Activated CD4-positive, alpha-beta T cell treated with anti-CD3 and anti-CD28 coated beads, Interleukin-2, amount 10 ng/mL, durations not matched to agents 24 days and 14 days (primary cell): ENCODE data around the gene AQP1. TPM values are rescaled to one million over a fixed set of nuclear protein-coding genes. Genes with fewer than 3 reads are reported as not detected.

Experiments used
- DNase-seq: peaks from one replicate; pipeline ENCODE4 v3.0.0; 2022
- H3K27ac Mint-ChIP-seq: one replicate; pipeline ENCODE4 v1.8.0; 2022; ENCODE audit warnings: mild to moderate bottlenecking, mixed read lengths
- H3K27me3 Mint-ChIP-seq: one replicate; pipeline ENCODE4 v1.8.0; 2022; ENCODE audit warnings: mixed read lengths
- H3K36me3 Mint-ChIP-seq: one replicate; pipeline ENCODE4 v1.8.0; 2022; ENCODE audit warnings: low read depth, mild to moderate bottlenecking, mixed read lengths
- H3K4me1 Mint-ChIP-seq: one replicate; pipeline ENCODE4 v1.8.0; 2021; ENCODE audit warnings: mixed read lengths
- H3K4me3 Mint-ChIP-seq: one replicate; pipeline ENCODE4 v1.8.0; 2022; ENCODE audit warnings: mild to moderate bottlenecking, moderate library complexity, mixed read lengths
- H3K9me3 Mint-ChIP-seq: one replicate; pipeline ENCODE4 v1.8.0; 2021; ENCODE audit warnings: mixed read lengths
- intact Hi-C: fragments of 100-400 bp; cut with micrococcal nuclease; formaldehyde crosslinking; loops from one replicate; pipeline ENCODE4 v1.15.1; 2023
- total RNA-seq: library from RNA; stranded (reverse); gene quantifications from 2 replicates; pipeline ENCODE4 v1.2.3, GENCODE V29; 2022

The AQP1 gene
- total RNA-seq, 1 donor from 2014 or later, result not detected

GRCh38 chr7:30914596-30914995 is 2.9 kb downstream of the AQP1 start:
- Mint-ChIP-seq H3K9me3 (no peaks in the 10 kb centered on the region), H3K4me3 (no peak overlapping the region), H3K27me3 (no peaks in the 10 kb centered on the region), H3K4me1 (peaks cover 6% of the 10 kb centered on the region), H3K27ac (no peak overlapping the region), H3K36me3 (no peaks in the 10 kb centered on the region)
- intact Hi-C loops, result no loop called here
- DNase-seq, result no peak

DNA sequence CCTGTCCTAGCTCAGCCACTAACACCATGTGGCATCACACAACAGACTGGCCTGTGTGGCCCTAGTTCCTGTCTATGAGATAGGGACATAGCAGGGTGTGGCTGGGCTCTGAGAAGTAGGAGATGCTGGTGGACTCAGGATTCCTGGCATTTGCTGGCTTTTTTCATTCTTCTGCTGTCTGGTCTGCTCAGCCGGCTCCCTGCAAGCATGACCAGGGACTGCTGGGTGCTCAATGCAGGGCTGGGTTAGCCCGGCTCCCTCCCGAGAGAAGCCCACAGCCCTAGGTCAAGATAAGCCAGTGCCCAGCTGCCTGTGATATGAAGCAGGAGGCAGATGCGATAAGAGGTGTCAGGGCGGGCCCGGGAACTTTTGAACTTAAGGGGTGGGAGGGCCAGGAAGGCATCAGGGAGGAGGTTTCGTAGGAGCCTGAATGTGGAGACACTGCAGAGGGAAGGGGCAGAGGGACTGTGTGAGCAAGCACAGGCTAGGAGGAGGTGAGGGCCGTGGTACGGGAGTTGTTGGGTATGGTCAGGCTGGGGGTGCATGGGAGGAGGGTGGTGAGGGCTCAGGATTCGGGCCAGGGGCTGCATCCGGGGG is 3.5 kb downstream of the AQP1 start:
- no peaks in the 10 kb centered on the region for H3K36me3 Mint-ChIP-seq
- no peak for DNase-seq
- no peak overlapping the region for H3K4me3 Mint-ChIP-seq
- no peak overlapping the region for H3K27ac Mint-ChIP-seq
- H3K27me3 Mint-ChIP-seq, result no peaks in the 10 kb centered on the region
- H3K4me1 Mint-ChIP-seq, result peaks cover 6% of the 10 kb centered on the region
- no peaks in the 10 kb centered on the region for H3K9me3 Mint-ChIP-seq
- intact Hi-C loops, result no loop called here

DNA sequence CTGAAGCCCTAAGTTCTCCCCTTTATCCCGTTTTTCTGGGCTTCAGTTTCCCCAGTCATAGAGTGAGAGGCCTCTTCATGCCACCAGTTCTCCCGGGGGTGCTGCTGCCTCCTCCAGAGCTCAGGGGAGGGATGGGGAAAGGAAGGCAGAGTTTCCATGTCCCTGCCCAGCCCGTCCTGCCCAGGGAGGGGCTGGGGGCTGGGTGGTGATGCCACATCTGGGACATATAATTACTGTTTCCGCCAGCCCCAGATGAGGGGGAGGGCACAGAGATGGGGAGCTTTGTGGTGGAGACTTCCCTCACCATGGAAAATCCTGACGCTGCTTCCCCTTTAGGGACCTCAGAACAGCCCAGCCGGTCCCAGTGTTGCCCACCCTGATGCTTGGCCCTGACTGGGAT is 4.1 kb downstream of the AQP1 start:
- intact Hi-C loops, result no loop called here
- DNase-seq, result no peak
- H3K4me1 Mint-ChIP-seq, result peaks cover 6% of the 10 kb centered on the region
- H3K27ac Mint-ChIP-seq, result no peak overlapping the region
- H3K27me3 Mint-ChIP-seq, result no peaks in the 10 kb centered on the region
- H3K9me3 Mint-ChIP-seq, result no peaks in the 10 kb centered on the region
- H3K36me3 Mint-ChIP-seq, result no peaks in the 10 kb centered on the region
- no peak overlapping the region for H3K4me3 Mint-ChIP-seq

DNA sequence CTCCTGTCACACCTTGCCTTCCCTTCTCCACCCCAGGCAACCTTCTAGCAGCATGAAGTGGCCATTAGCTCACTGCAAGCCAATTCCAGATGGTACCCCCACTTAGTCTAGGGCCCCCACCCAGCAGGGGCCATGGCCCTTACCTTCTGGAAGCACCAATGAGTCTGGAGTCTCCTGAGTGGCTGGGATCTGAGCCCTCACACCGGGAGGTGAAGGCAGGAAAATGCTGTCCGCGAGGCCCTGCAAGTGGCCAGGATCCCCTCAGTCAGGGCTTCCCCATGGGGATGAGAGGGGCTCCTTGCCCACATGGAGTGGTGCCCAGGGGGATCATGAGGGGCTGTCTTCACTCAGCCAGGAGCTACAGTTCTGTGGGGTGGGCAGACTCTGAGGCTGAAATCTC is 4.6 kb downstream of the AQP1 start:
- Mint-ChIP-seq H3K4me3 (no peak overlapping the region), H3K27ac (no peak overlapping the region), H3K9me3 (no peaks in the 10 kb centered on the region), H3K36me3 (no peaks in the 10 kb centered on the region), H3K4me1 (peaks cover 6% of the 10 kb centered on the region), H3K27me3 (no peaks in the 10 kb centered on the region)
- no peak for DNase-seq
- intact Hi-C loops, result no loop called here

DNA sequence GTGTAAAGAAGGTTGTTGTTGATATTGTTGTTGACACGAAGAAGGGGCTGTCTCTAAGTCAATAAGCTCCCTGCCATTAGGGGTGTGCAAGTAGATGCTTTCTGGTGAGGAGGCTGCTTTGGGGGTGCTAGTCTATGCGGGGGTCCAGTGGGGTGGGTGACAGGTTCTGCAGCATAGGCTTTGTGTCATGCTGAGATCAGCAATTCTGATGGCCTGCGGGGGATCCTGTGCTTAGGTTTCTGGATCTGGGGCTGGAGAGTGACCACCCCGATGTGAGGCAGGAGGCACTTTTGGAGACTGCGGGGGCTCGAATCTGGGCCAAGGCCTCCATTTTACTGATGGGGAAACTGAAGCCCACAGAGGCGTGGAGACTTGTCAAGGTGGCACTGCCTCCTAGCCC is 5.1 kb downstream of the AQP1 start:
- no peak overlapping the region for H3K27ac Mint-ChIP-seq

GRCh38 chr7:30917216-30917893 is 5.7 kb downstream of the AQP1 start:
- H3K27me3 Mint-ChIP-seq, result no peaks in the 10 kb centered on the region
- H3K4me3 Mint-ChIP-seq, result no peak overlapping the region
- H3K36me3 Mint-ChIP-seq, result no peaks in the 10 kb centered on the region
- peaks cover 6% of the 10 kb centered on the region for H3K4me1 Mint-ChIP-seq
- no peak overlapping the region for H3K27ac Mint-ChIP-seq
- no peaks in the 10 kb centered on the region for H3K9me3 Mint-ChIP-seq
- no peak for DNase-seq
- intact Hi-C loops, result no loop called here

More for the DNA sequence above, 5.1 kb downstream of the AQP1 start:
- Mint-ChIP-seq H3K4me1 (peaks cover 6% of the 10 kb centered on the region), H3K9me3 (no peaks in the 10 kb centered on the region), H3K36me3 (no peaks in the 10 kb centered on the region), H3K27me3 (no peaks in the 10 kb centered on the region), H3K4me3 (no peak overlapping the region)
- intact Hi-C loops, result no loop called here
- DNase-seq, result no peak

- DNase-seq, result no peak
- no peak overlapping the region for H3K27ac Mint-ChIP-seq
- no peaks in the 10 kb centered on the region for H3K27me3 Mint-ChIP-seq
- intact Hi-C loops, result no loop called here
- no peaks in the 10 kb centered on the region for H3K36me3 Mint-ChIP-seq
- H3K9me3 Mint-ChIP-seq, result no peaks in the 10 kb centered on the region
- no peak overlapping the region for H3K4me3 Mint-ChIP-seq
- peaks cover 6% of the 10 kb centered on the region for H3K4me1 Mint-ChIP-seq
Observed at GRCh38 chr7:30918676-30919075, 7.0 kb downstream of the AQP1 start.

GRCh38 chr7:30920021-30920583 is 8.4 kb downstream of the AQP1 start:
- no peak overlapping the region for H3K27ac Mint-ChIP-seq
- H3K36me3 Mint-ChIP-seq, result no peaks in the 10 kb centered on the region
- no peaks in the 10 kb centered on the region for H3K9me3 Mint-ChIP-seq
- intact Hi-C loops, result no loop called here
- H3K27me3 Mint-ChIP-seq, result no peaks in the 10 kb centered on the region
- DNase-seq, result no peak
- no peak overlapping the region for H3K4me3 Mint-ChIP-seq
- no peaks in the 10 kb centered on the region for H3K4me1 Mint-ChIP-seq

GRCh38 chr7:30920584-30921539 is 9.2 kb downstream of the AQP1 start:
- H3K36me3 Mint-ChIP-seq, result no peaks in the 10 kb centered on the region
- H3K27ac Mint-ChIP-seq, result no peak overlapping the region
- no peak overlapping the region for H3K4me3 Mint-ChIP-seq
- no peaks in the 10 kb centered on the region for H3K27me3 Mint-ChIP-seq
- H3K4me1 Mint-ChIP-seq, result no peaks in the 10 kb centered on the region
- DNase-seq, result no peak
- intact Hi-C loops, result no loop called here
- no peaks in the 10 kb centered on the region for H3K9me3 Mint-ChIP-seq

- intact Hi-C loops, result no loop called here
- Mint-ChIP-seq H3K9me3 (no peaks in the 10 kb centered on the region), H3K4me3 (no peak overlapping the region), H3K27me3 (no peaks in the 10 kb centered on the region), H3K36me3 (no peaks in the 10 kb centered on the region), H3K27ac (no peak overlapping the region), H3K4me1 (no peaks in the 10 kb centered on the region)
- DNase-seq, result no peak
Observed at GRCh38 chr7:30921540-30922401, 10.1 kb downstream of the AQP1 start.

DNA sequence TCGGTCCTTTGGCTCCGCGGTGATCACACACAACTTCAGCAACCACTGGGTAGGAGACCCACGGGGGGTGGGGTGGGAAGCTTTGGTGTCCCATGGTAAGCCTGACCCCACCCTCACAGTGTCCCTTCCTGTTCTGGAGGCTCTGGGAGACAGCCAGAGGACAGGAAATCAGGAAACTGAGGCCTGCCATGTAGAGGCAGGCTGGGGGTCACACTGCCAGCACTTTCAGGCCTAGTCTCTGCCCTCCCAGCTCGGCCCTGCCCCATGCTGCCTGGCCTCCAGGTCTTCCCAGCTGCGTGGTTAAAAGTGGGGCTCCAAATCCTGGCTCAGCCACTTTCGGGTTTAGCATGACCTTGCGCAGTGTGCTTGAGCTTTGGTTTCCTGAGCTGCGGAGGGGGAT is 10.9 kb downstream of the AQP1 start:
- Mint-ChIP-seq H3K4me3 (no peak overlapping the region), H3K27me3 (no peaks in the 10 kb centered on the region), H3K4me1 (no peaks in the 10 kb centered on the region), H3K27ac (no peak overlapping the region), H3K9me3 (no peaks in the 10 kb centered on the region), H3K36me3 (no peaks in the 10 kb centered on the region)
- intact Hi-C loops, result no loop called here
- DNase-seq, result no peak

DNA sequence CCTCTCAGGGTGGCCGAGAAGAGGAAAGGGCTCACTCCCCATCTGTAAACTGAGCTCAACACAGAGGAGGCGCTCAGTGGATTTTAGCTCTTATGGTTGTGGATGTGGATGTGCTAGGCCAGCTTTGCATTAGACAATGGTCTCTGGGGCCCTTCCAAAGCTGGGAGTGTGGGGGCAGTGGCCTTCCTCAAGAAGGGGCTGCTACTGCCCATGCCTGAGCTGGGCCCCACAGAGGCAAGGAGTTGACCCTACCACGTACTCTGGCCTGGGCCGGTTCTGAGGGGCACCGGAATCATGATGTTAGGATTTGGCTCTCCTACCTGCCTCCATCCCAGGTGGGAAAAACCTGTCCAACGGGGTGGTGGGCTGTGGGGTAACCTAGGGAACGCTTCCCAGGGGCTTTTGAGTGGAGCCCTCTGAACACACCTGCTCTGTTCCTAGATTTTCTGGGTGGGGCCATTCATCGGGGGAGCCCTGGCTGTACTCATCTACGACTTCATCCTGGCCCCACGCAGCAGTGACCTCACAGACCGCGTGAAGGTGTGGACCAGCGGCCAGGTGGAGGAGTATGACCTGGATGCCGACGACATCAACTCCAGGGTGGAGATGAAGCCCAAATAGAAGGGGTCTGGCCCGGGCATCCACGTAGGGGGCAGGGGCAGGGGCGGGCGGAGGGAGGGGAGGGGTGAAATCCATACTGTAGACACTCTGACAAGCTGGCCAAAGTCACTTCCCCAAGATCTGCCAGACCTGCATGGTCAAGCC is 11.5 kb downstream of the AQP1 start:
- no peaks in the 10 kb centered on the region for H3K9me3 Mint-ChIP-seq
- intact Hi-C loops, result no loop called here
- H3K4me3 Mint-ChIP-seq, result no peak overlapping the region
- DNase-seq, result no peak
- H3K36me3 Mint-ChIP-seq, result no peaks in the 10 kb centered on the region
- no peaks in the 10 kb centered on the region for H3K4me1 Mint-ChIP-seq
- no peaks in the 10 kb centered on the region for H3K27me3 Mint-ChIP-seq
- no peak overlapping the region for H3K27ac Mint-ChIP-seq
